ENCODE measurements around the gene MEIS2.

The MEIS2 gene

DNA sequence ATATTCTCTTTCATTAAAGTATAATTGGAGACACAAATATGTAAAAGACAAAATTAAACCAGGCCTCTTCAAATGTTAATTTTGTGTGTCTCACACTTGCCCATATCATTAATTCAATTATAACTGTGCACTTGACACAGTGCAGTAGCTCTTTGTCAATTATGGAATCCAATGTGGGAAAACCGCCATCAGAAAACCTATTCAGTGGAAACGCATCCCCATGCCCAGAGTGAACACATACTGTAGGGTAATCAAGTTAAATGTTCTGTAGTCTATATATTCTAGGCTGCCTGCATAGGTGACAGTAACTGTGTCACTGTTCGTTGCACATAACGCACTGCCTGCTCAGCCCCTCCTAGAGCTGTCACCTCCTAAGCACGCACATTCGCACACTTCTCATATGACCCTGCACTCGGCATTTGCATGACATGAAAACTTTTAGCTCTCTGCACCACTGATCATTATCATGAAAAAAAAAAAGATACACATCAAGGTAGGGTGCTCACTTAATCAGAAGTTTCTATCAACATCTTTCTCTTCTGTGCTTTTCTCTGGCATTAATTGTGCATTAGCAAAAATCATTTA lies 63.2 kb downstream of the MEIS2 start:
- Histone ChIP-seq H3K4me1 (ENCODE audit: control insufficient read depth, insufficient read depth, low read length) (peaks cover 22% of the 10 kb centered on the region), H3K27me3 (ENCODE audit: control insufficient read depth, insufficient read depth, low read length) (no peaks in the 10 kb centered on the region), H3K4me3 (ENCODE audit: low read depth, low read length) (no peak overlapping the region), H3K9ac (ENCODE audit: low read depth, low read length) (no peak overlapping the region), H3K9me3 (ENCODE audit: control insufficient read depth, insufficient read depth, low read length) (no peaks in the 10 kb centered on the region), H3K36me3 (ENCODE audit: control insufficient read depth, insufficient read depth, low read length) (no peaks in the 10 kb centered on the region), H3K27ac (ENCODE audit: low read depth, low read length) (no peak overlapping the region)

DNA sequence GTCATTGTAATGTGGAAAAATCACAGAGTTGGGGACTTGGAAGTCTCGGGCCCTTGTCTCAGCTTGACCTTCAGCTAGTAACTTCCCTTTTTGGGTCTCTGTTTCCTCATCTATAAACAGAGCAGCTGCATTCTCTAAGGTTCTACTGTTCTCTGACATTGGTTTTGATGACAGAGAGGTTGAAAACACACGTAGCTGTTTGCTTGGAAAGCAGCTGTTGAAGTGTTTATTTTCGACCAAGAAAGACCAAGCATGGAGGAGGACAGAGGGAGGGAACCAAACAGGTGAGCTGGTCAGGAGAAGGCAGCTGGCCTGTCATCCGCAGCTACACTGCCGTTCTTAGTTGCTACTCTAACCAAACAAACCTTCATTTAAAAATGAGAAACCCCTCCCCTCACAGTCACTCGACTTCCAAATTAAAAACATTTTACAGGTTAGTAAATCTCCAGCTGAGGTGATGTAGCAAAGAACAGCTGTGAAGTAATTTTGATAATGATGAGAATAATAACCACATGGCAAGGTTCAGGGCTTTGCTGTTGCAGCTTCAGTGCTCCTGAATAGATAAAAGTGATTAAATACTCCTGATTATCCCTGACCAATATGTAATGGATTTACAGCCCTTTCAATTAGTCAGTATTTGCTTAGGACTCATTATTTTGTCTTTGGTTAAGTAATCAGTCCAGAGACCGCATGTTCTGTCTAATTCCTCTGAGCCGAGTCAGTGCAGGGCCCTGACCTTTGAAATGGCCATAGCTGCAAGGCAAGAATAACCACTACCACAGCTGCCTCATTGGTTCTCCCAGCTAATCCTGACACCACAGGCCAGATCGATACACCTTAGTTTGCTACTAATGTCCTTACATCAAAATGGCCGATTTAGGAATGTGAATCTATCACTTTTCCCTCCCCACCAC lies 65.3 kb downstream of the MEIS2 start:
- H3K4me3 ChIP-seq (ENCODE audit: low read depth, low read length), result no peak overlapping the region
- H3K4me1 ChIP-seq (ENCODE audit: control insufficient read depth, insufficient read depth, low read length), result peaks cover 24% of the 10 kb centered on the region
- no peak overlapping the region for H3K27ac ChIP-seq (ENCODE audit: low read depth, low read length)

DNA sequence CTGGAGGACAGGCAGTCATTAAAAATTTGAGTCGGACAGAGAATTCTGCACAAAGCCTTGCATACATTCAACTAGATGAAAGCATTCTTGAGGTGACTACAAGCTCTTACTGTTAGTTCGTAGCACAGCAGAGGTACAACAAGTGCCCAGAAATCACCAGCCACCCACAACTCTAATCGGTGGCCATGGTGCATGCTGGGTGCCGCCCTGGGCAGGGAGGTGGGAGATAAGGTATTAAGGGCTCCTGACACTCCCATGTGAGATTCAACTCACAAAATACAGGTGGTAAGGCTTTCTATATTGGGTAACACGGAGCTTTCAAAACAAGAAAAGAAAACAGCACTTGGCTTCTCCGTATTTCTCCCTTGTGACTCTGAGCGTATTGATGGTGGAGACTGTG lies 66.0 kb downstream of the MEIS2 start:
- Histone ChIP-seq H3K9me3 (ENCODE audit: control insufficient read depth, insufficient read depth, low read length) (no peaks in the 10 kb centered on the region), H3K4me3 (ENCODE audit: low read depth, low read length) (no peak overlapping the region), H3K27ac (ENCODE audit: low read depth, low read length) (no peak overlapping the region), H3K9ac (ENCODE audit: low read depth, low read length) (no peak overlapping the region), H3K36me3 (ENCODE audit: control insufficient read depth, insufficient read depth, low read length) (no peaks in the 10 kb centered on the region), H3K27me3 (ENCODE audit: control insufficient read depth, insufficient read depth, low read length) (no peaks in the 10 kb centered on the region), H3K4me1 (ENCODE audit: control insufficient read depth, insufficient read depth, low read length) (peaks cover 24% of the 10 kb centered on the region)

More for the DNA sequence above, 65.3 kb downstream of the MEIS2 start:
- no peaks in the 10 kb centered on the region for H3K36me3 ChIP-seq (ENCODE audit: control insufficient read depth, insufficient read depth, low read length)
- no peaks in the 10 kb centered on the region for H3K9me3 ChIP-seq (ENCODE audit: control insufficient read depth, insufficient read depth, low read length)
- H3K9ac ChIP-seq (ENCODE audit: low read depth, low read length), result no peak overlapping the region
- no peaks in the 10 kb centered on the region for H3K27me3 ChIP-seq (ENCODE audit: control insufficient read depth, insufficient read depth, low read length)

DNA sequence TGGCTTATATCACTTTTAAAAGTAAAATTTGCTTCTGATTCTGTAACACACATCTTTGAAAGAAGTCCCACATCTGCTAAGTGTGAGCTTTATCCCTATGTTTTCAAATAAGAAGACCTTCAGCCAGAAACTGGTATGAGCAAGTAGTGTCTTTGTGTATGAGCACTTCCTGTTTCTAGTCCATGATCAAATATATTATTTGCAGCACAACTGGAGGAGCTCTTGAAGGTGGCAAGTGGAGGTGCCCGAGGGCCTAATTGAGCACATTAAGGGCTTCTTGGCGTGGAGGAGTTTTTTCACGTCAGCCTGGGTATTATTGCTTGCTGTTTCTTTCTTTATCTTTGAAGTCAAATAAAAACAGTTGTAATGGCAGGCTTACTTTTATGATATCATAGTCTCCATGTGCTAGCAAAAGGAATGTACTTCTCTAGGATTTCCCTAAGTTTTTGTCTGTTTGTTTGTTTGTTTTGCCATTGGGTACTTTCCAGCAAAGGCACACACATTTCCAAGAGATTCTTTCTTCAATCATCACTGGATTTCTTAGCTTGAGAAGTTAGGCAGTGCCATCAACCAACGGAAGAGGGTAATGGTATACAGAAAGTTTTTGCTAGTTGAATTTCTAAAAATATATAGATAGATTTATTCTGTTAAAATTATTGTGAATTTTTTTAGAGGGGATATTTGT lies 68.1 kb downstream of the MEIS2 start:
- Histone ChIP-seq H3K4me3 (ENCODE audit: low read depth, low read length) (no peak overlapping the region), H3K4me1 (ENCODE audit: control insufficient read depth, insufficient read depth, low read length) (peaks cover 24% of the 10 kb centered on the region), H3K9me3 (ENCODE audit: control insufficient read depth, insufficient read depth, low read length) (no peaks in the 10 kb centered on the region), H3K36me3 (ENCODE audit: control insufficient read depth, insufficient read depth, low read length) (no peaks in the 10 kb centered on the region), H3K27ac (ENCODE audit: low read depth, low read length) (no peak overlapping the region), H3K9ac (ENCODE audit: low read depth, low read length) (no peak overlapping the region), H3K27me3 (ENCODE audit: control insufficient read depth, insufficient read depth, low read length) (no peaks in the 10 kb centered on the region)

DNA sequence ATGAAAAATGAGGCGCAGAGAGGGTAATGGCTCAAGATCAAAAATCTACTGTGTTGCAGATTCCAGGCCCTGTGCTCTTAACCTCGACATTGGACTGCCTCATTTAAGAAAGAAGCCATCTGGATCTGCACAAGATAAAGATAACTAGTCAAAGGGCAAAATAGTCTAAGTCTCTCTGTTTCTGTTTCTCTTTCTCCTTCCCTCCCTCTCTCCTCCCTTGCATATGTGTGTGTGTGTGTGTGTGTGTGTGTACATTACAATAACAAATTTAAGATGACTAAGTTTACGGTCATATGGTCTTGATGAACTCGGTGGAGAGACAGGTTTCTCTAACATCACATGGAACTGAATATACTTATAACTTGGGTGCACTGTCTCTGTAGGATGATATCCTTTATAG lies 69.2 kb downstream of the MEIS2 start:
- no peaks in the 10 kb centered on the region for H3K36me3 ChIP-seq (ENCODE audit: control insufficient read depth, insufficient read depth, low read length)
- no peaks in the 10 kb centered on the region for H3K9me3 ChIP-seq (ENCODE audit: control insufficient read depth, insufficient read depth, low read length)
- H3K27me3 ChIP-seq (ENCODE audit: control insufficient read depth, insufficient read depth, low read length), result no peaks in the 10 kb centered on the region
- no peak overlapping the region for H3K4me3 ChIP-seq (ENCODE audit: low read depth, low read length)
- H3K9ac ChIP-seq (ENCODE audit: low read depth, low read length), result no peak overlapping the region
- H3K4me1 ChIP-seq (ENCODE audit: control insufficient read depth, insufficient read depth, low read length), result peaks cover 24% of the 10 kb centered on the region
- H3K27ac ChIP-seq (ENCODE audit: low read depth, low read length), result no peak overlapping the region

- H3K27ac ChIP-seq (ENCODE audit: low read depth, low read length), result no peak overlapping the region
- peaks cover 18% of the 10 kb centered on the region for H3K4me1 ChIP-seq (ENCODE audit: control insufficient read depth, insufficient read depth, low read length)
- H3K27me3 ChIP-seq (ENCODE audit: control insufficient read depth, insufficient read depth, low read length), result no peaks in the 10 kb centered on the region
- H3K36me3 ChIP-seq (ENCODE audit: control insufficient read depth, insufficient read depth, low read length), result no peaks in the 10 kb centered on the region
- H3K9ac ChIP-seq (ENCODE audit: low read depth, low read length), result no peak overlapping the region
- H3K4me3 ChIP-seq (ENCODE audit: low read depth, low read length), result no peak overlapping the region
- H3K9me3 ChIP-seq (ENCODE audit: control insufficient read depth, insufficient read depth, low read length), result no peaks in the 10 kb centered on the region
These were observed 71.6 kb downstream of the MEIS2 start for GRCh38 chr15:37028625-37029296.

- Histone ChIP-seq H3K9me3 (ENCODE audit: control insufficient read depth, insufficient read depth, low read length) (no peaks in the 10 kb centered on the region), H3K36me3 (ENCODE audit: control insufficient read depth, insufficient read depth, low read length) (no peaks in the 10 kb centered on the region), H3K27ac (ENCODE audit: low read depth, low read length) (no peak overlapping the region), H3K4me1 (ENCODE audit: control insufficient read depth, insufficient read depth, low read length) (peaks cover 12% of the 10 kb centered on the region; the same call in 1 of the 2 replicates), H3K9ac (ENCODE audit: low read depth, low read length) (no peak overlapping the region), H3K27me3 (ENCODE audit: control insufficient read depth, insufficient read depth, low read length) (no peaks in the 10 kb centered on the region), H3K4me3 (ENCODE audit: low read depth, low read length) (no peak overlapping the region)
These were observed 79.5 kb downstream of the MEIS2 start for GRCh38 chr15:37020852-37021251.

DNA sequence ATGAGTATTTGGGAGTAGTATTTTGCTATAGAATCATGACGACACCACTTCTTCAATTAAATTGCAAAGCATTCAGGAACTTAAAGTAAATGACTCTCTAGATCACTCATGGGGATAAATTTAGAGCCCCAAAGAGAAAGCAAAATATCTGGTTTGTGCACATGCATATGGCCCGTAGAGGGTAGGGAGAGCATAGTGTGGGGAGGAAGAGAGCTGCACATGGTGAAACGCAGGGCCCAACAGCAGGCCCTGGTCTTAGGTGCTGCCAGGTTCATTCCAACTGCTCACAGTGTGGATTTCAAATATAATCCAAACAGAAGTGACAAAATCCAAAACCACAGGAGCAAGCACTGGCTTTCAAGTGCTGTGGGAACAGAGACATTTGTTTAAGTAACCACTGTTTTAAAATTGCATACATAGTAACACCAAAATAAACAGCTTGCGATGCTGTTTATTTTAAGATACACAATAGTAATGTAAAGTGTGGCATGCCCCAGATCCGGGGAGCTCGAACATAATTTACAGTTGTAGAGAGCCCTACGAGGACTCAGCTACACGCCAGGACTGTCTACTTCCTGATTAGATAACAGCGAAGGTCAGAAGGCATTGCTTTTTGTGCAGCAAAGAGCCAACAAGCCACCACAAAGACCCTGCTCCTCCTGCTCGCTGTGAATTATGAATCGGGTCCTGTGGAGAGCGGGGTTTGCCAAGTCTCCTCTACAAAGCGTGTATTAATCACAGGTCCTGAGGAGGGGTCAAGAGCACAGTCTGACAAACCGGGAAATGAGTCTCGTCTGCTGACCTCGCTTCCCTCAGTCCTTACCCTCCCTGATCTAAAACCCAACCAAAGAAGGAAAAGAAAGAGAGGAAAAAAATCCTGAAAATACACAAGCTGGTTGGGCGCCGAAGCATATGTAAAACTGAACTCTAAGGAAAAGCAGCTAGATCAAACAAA lies 80.6 kb downstream of the MEIS2 start:
- H3K9me3 ChIP-seq (ENCODE audit: control insufficient read depth, insufficient read depth, low read length), result no peaks in the 10 kb centered on the region
- H3K4me3 ChIP-seq (ENCODE audit: low read depth, low read length), result no peak overlapping the region
- H3K9ac ChIP-seq (ENCODE audit: low read depth, low read length), result no peak overlapping the region
- H3K36me3 ChIP-seq (ENCODE audit: control insufficient read depth, insufficient read depth, low read length), result no peaks in the 10 kb centered on the region
- no peaks in the 10 kb centered on the region for H3K27me3 ChIP-seq (ENCODE audit: control insufficient read depth, insufficient read depth, low read length)
- H3K27ac ChIP-seq (ENCODE audit: low read depth, low read length), result no peak overlapping the region
- H3K4me1 ChIP-seq (ENCODE audit: control insufficient read depth, insufficient read depth, low read length), result peaks cover 20% of the 10 kb centered on the region

GRCh38 chr15:37017031-37017625 lies 83.2 kb downstream of the MEIS2 start:
- Histone ChIP-seq H3K27ac (ENCODE audit: low read depth, low read length) (no peak overlapping the region), H3K27me3 (ENCODE audit: control insufficient read depth, insufficient read depth, low read length) (no peaks in the 10 kb centered on the region), H3K4me3 (ENCODE audit: low read depth, low read length) (no peak overlapping the region), H3K36me3 (ENCODE audit: control insufficient read depth, insufficient read depth, low read length) (no peaks in the 10 kb centered on the region), H3K9me3 (ENCODE audit: control insufficient read depth, insufficient read depth, low read length) (no peaks in the 10 kb centered on the region), H3K9ac (ENCODE audit: low read depth, low read length) (no peak overlapping the region), H3K4me1 (ENCODE audit: control insufficient read depth, insufficient read depth, low read length) (peaks cover 28% of the 10 kb centered on the region)

DNA sequence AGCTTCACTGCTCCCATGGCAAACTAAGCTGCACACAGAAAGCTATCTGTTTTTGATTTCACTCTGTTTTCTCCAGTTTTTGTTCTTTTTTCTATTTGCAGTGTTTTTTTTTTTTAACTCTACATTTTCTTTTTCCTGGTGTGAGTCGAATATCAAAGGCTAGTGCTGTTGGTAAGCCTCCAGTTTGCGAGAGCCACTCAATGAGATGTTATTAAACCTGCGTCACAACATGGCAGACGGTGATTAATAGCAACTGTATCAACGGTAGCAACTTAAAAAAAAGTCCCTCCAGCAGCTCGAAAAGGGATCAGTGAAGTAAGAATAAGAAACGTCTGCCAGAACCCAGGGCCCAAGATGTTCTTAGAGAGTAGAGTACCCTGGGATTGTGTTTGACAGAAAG lies 84.1 kb downstream of the MEIS2 start:
- no peak overlapping the region for H3K27ac ChIP-seq (ENCODE audit: low read depth, low read length)

More for the DNA sequence above, 84.1 kb downstream of the MEIS2 start:
- peaks cover 28% of the 10 kb centered on the region for H3K4me1 ChIP-seq (ENCODE audit: control insufficient read depth, insufficient read depth, low read length)
- no peaks in the 10 kb centered on the region for H3K27me3 ChIP-seq (ENCODE audit: control insufficient read depth, insufficient read depth, low read length)
- no peak overlapping the region for H3K4me3 ChIP-seq (ENCODE audit: low read depth, low read length)
- H3K36me3 ChIP-seq (ENCODE audit: control insufficient read depth, insufficient read depth, low read length), result no peaks in the 10 kb centered on the region
- no peaks in the 10 kb centered on the region for H3K9me3 ChIP-seq (ENCODE audit: control insufficient read depth, insufficient read depth, low read length)
- no peak overlapping the region for H3K9ac ChIP-seq (ENCODE audit: low read depth, low read length)
